NCI-H2171 treated with DMSO at 0.1 percent for 48 hours (cell line): ENCODE measurements around the gene IVD.
A peak's percentile ranks its signal among the peaks of the same experiment; 100 is the strongest.
"Not testable (repeated sequence)": the region's sequence is repeated elsewhere in the genome, so short reads cannot be mapped to it uniquely, and the experiment has no call there.

ENCODE experiments used
- DNase-seq: peaks from one replicate; lab custom pipeline; 2025; lab: John Stamatoyannopoulos, UW

The IVD gene

GRCh38 chr15:40439461-40439959 is 33.9 kb downstream of the IVD start:
- peak; percentile 46 for DNase-seq

DNA sequence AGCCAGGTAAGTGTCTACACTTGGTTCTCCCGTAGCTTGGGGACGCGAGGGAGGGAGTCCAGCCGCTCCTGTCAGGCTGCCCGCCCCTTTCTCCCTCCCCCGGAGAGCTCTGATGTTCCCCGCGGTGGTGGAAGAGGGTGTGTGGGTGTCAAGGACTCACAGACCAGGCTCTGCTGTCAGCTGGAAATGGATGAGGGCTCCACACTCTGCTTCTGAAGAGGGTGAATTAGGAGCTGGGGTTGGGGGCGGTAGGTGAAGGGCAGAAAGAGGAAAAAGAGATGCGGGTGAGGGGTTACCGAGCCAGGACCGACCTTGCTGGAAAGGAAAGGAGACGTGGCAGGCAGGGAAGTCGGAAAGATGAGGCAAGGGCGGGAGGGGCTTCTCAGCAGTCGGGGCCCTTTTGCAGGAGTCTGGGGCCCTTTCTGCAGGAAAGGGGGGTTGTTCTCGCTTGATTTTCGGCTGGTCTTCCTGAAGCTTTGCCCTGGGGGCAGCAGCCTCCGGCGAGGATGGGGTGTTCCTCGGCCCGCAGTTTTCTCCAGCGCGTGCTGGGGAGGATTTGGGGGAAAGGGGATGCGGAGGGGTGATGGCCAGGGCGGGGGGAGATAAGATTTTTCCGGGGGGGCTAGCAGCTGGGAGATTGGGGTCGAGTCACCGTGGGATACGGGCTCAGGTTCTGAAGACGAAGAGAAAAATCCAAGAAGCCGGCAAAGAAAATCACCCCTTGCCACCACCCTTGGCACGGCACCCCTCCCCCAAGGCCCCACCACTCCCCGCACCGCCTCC is 34.6 kb downstream of the IVD start:
- peak; percentile 50 for DNase-seq

DNA sequence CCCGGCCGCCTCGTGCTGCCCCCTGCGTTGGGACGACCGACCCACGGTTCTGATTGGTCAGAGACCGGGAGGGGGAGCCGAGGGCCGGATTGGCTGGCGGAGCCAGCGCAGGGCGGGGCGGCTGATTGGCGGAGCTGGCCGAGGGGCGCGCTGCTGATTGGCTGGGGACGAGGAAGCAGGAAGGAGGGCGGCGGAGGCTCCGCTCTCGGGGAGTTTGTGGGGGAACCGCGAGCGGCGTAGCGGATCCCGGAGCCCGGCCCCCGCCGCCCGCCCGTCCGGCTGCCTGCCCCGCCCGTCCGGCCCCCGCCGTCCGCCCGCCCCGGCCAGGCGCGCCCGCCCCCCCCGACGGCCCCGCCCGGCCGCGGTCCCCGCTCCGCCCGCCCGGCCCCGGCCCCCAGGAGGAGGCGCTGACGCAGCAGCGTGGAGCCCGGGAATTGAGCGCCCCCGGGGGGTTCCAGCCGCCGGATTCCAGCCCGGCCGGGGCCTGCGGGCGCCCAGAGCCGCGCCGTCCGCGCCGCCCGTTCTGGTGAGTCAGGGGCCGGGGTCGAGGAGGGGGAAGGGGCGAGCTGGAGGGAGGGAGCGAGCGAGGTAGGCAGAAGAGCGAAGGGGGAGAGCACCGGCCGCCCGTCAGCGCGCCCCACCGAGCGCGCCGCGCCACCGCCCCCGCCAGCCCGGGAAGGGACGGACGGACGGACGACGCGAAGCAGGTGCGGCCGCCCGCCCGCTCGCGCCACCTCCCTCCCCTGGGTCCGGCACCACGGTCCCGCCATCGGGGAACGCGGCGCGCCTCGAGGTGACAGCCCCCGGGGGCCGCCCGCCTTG is 35.4 kb downstream of the IVD start, which contains the start of gene BAHD1:
Gene BAHD1 (plus strand): TSS at position 211 of the 822 bp plus-strand sequence. CDS start 17,512 bp downstream, outside the sequence.
- peak; percentile 93 for DNase-seq

GRCh38 chr15:40441565-40442531 is 36.3 kb downstream of the IVD start:
- peak; percentile 22 for DNase-seq

- no peak for DNase-seq
Measured at GRCh38 chr15:40443255-40443654, 37.7 kb downstream of the IVD start.

- no peak for DNase-seq
Measured at GRCh38 chr15:40443846-40444245, 38.3 kb downstream of the IVD start.

DNA sequence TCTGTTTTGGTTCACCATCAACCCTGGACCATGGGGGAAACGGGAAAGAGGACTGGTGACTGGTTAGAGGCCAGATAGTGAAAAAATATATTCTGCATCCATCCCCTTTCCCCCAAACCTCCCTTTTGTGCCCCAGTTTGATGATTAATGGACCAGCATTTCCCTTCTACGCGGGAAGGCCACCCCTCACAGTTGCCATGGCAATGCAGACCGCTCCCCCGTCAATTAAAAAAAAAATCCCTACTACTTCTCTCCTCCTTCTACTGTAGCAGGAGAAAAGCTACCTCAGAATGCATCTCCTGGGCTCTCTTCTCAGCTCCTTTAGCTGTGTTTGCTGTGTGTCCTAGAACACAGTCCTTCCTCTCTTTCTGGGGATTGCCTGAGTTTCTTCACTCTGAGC is 39.1 kb downstream of the IVD start:
- no peak for DNase-seq

DNA sequence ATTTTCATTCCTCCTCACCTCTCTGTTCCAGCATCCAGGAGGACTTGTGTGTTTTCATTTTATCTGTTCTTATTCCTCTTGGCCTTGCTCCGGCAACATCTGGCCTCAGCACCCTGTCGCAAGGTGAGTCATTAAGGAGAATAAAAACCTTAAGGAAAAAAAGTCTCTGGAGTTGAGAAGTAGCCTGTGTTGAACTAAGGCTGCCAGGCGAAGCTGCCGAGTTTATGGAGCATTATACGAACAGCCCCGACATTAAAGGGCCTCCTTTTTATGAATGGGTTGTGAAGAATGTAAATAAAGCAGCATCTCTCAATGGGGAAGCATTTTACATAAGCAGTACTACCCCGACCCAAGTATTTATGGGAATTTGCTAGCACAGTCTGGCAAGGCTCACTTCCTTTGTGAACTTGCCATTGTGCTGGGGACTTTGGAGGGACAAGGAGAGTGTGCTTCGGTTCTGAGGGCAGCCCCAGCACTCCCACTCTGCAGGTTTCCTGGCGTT is 39.9 kb downstream of the IVD start:
- no peak for DNase-seq

DNA sequence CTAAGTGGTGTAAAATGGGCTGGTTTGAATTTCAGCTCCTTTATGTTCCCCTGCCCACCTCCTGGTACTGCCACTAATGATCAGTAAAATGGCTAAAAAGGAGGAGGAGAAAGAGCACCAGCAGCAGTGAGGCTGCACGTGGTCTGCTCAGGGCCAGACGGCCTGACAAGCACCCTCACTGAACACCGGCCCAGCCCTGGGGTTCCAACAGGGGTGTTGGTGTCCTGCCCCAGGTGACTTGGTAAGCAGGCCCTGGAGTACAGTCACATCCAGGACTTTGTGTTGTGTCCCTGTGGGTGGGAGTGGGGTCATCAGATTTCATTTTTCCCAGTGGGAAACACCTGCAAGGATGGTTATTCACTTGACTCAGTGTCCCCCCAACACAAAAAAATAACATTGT is 40.5 kb downstream of the IVD start:
- no peak for DNase-seq

GRCh38 chr15:40448354-40448753 is 42.8 kb downstream of the IVD start:
- no peak for DNase-seq

- DNase-seq, result no peak
Measured at GRCh38 chr15:40449275-40449674, 43.7 kb downstream of the IVD start.

DNA sequence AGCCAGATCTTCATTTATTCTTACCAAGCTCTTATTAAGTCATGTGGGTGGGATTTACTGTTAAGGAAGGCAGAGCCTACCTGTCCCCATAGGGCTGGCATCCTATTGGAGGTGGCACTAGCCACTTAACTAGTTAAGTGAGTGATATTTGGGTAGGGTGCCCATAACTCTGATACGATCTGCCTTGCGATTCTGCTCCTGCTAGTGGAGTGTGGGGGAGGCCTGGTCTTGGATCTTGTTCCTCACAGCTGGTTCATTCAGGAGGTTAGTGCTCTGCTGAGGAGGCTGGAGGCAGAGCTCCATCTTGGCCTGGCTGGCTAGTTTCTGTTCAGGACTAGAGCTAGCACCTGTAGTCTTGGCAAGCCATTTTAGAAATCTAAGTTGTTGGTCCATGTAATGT is 44.5 kb downstream of the IVD start:
- DNase-seq, result no peak

DNA sequence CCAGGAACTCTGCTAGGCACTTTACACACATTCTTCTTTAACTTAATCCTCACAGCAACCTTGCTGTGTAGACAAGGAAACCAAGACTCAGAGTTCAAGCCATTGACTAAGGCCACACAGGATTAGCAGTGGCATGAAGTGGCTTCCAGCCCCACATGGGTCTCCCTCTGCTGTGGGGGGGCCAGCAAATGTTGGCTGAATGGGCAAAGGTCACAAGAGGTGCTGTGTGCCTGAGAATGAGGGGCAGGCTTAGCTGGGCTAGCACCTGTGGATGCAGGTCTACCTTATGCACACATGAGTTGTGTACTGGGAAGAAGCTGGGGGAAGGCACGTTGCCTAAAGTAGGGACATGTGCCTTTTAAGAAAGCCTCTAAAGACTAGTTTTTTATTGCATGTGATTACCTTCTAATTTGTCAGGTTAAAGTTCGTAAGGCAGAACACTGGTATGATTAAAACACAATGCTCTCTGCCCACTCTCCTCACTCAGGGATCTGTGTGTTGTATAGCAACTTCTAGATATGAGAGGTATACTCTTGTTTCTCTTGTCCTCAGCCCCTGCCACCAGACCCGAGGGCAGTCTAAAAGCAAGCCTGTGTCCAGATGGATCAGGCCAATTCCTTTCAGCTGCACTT is 46.0 kb downstream of the IVD start:
- DNase-seq, result no peak

DNA sequence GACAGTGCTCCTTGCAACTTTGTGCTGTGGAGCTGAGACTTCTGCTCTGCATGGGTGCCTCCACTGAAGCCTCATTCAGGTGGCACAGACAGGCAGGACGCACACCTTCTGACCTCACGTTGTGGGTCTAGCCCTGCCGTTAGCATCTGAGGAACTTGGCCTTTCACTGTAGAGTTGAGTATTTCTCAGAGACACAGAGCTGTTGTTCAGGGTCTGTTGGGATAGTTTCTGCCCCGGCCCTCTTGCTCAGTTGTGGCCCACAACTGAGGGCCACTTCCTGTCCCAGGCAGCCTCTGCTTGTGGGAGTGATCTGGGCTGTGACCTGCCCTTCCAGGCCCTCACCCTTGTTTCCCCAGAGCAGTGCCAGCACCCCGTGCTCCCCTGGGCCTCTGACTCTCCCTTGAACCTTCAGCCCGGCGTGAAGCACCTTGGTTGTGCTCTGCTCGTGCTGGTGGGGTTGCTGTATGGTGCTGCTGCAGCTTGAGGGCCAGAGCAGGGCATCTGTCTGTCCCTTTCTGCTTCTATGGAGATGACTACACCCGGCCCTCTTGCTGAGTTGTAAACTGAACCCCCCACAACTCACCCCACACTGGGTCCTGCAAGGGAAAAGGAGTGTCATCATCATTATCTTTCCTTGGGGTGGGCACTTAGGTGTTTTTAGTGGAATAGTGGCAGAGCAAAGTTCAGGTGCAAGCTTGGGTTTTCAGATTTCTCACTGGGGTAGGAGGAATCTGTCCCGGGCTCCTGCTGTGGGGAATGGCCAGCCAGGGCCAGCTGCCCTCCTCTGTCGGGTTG is 46.9 kb downstream of the IVD start:
- DNase-seq, result no peak

GRCh38 chr15:40453941-40454340 is 48.3 kb downstream of the IVD start:
- DNase-seq, result not testable (repeated sequence)

GRCh38 chr15:40454904-40455391 is 49.4 kb downstream of the IVD start:
- no peak for DNase-seq

GRCh38 chr15:40456299-40456712 is 50.7 kb downstream of the IVD start:
- DNase-seq, result no peak

DNA sequence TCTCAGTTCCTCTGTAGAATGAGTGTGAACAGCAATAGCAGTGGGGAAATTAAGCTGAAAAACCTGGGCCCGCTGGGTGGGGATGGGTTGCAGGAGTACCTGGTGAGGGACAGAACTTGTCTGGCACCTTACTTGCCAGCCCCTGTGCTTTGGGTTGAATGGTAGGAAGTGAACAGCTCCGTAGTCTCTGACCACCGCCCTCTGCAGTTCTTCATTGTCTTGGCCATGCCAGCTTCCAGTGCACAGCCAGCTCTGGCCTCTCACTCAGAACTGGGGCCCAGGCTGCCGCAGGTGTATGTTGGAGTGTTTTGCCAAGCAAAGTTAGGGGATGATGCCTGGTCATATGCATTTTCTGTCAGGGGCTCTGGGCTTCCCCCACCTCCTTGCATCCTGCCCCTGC is 51.1 kb downstream of the IVD start:
- no peak for DNase-seq

DNA sequence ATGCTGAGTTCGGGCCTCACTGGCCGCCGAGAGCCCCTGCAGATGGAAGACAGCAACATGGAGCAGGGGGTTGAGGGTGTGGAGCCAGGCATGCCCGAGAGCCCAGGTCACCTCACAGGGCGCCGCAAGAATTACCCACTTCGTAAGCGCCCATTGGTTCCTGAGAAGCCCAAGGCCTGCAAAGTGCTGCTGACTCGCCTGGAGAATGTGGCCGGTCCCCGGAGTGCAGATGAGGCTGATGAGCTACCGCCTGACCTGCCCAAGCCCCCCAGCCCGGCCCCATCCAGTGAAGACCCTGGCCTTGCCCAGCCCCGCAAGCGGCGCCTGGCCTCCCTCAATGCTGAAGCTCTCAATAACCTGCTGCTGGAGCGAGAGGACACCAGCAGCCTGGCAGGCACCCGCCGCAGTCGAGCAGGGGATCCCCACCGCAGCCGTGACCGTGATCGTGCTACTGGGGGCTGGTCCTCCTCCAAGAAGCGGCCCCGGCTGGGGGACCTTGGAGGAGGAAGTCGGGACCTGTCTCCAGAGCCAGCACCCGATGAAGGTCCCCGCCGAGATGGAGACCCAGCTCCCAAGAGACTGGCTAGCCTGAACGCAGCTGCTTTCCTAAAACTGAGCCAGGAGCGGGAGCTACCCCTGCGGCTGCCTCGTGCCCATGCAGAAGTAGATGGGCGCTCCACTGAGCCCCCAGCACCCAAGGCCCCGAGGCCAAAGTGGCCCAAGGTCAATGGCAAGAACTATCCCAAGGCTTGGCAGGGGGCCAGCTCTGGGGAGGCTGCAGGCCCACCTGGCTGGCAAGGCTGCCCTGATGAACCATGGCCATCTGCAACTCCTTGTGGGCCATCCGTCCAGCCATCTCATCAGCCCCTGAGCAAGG is 53.1 kb downstream of the IVD start:
- no peak for DNase-seq
